Chondrocyte (in vitro differentiated cells): ENCODE results near the gene TMPRSS4. TPM values are rescaled to one million over a fixed set of nuclear protein-coding genes. Genes with fewer than 3 reads are reported as not detected.

Experiments
- DNase-seq: peaks from one replicate; pipeline ENCODE4 v3.0.0; 2021; ENCODE audit warnings: mixed read lengths, low spot score
- H3K27ac Mint-ChIP-seq: one replicate; pipeline ENCODE4 v1.8.0; 2021; ENCODE audit warnings: mild to moderate bottlenecking, moderate library complexity, mixed read lengths; ENCODE audit not compliant: unreplicated experiment
- H3K27me3 Mint-ChIP-seq: 2 replicates; pipeline ENCODE4 v1.8.0; 2021; ENCODE audit warnings: low read depth, mixed read lengths
- H3K36me3 Mint-ChIP-seq: 2 replicates; pipeline ENCODE4 v1.8.0; 2021; ENCODE audit warnings: low read depth, mixed read lengths
- H3K4me1 Mint-ChIP-seq: 2 replicates; pipeline ENCODE4 v1.8.0; 2021; ENCODE audit warnings: low read depth, mild to moderate bottlenecking, mixed read lengths
- H3K4me3 Mint-ChIP-seq: one replicate; pipeline ENCODE4 v1.8.0; 2021; ENCODE audit warnings: mild to moderate bottlenecking, moderate library complexity, mixed read lengths; ENCODE audit not compliant: unreplicated experiment
- H3K9me3 Mint-ChIP-seq: 2 replicates; pipeline ENCODE4 v1.8.0; 2021; ENCODE audit warnings: low read depth, mixed read lengths
- total RNA-seq: library from RNA; stranded (reverse); gene quantifications from 3 replicates; pipeline ENCODE4 v1.2.1, GENCODE V29; 2021
- TF ChIP-seq, protein P1 (sequence below): fragments of 200-600 bp; sonication (generic); IDR thresholded peaks from 2 replicates; pipeline ENCODE4 v1.5.0; 2021; ENCODE audit warnings: antibody characterized with exemption, mild to moderate bottlenecking, moderate library complexity

TMPRSS4 gene
- total RNA-seq, 1 donor from 2014 or later, result not detected

DNA sequence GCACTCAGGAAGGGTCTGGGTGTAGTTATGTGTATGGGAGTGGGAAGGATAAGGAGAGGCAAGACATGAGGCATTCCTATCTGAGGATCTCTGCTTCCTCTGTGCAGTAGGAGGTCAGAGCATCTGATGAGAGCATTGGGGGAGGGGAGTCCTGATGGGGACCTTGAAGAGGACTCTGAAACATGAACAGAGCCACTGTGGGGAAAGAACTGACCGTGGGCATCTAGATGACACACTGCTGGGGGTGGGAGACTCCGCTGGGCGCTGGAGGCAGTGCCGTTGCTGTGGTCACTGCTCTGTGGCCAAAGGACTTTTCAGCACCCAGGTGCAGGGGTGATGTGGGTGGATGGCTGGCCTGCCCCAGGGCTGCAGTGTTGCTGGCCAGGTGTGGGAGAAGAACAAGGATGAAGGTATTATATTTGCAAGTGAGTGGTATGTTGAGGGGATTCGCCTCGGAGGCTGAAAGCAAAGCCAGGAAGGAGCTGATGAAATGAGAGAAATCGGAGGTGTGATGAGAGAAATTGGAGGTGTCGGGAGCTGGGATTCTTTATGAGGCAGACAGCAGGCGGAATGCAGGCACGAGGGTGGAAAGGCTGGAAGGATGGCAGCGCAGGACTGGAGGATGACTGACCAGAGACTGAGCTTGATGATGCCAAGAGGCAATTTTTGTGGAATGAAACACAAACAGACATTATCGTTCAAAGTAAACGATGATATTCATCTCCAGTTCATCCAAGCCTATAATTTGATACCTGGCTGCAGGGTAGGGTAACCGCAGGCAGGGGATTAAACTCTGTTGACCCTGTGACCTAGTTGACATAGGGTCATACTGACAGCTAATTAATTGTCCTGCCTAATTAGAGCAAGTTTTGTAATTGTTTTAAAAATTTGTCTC lies 19.4 kb upstream of the TMPRSS4 start:
- no peaks in the 10 kb centered on the region for H3K9me3 Mint-ChIP-seq
- peaks cover 23% of the 10 kb centered on the region for H3K27me3 Mint-ChIP-seq
- TF ChIP-seq, protein P1, sequence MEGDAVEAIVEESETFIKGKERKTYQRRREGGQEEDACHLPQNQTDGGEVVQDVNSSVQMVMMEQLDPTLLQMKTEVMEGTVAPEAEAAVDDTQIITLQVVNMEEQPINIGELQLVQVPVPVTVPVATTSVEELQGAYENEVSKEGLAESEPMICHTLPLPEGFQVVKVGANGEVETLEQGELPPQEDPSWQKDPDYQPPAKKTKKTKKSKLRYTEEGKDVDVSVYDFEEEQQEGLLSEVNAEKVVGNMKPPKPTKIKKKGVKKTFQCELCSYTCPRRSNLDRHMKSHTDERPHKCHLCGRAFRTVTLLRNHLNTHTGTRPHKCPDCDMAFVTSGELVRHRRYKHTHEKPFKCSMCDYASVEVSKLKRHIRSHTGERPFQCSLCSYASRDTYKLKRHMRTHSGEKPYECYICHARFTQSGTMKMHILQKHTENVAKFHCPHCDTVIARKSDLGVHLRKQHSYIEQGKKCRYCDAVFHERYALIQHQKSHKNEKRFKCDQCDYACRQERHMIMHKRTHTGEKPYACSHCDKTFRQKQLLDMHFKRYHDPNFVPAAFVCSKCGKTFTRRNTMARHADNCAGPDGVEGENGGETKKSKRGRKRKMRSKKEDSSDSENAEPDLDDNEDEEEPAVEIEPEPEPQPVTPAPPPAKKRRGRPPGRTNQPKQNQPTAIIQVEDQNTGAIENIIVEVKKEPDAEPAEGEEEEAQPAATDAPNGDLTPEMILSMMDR, result no peak
- no peaks in the 10 kb centered on the region for H3K4me1 Mint-ChIP-seq
- no peak for DNase-seq
- no peak overlapping the region for H3K4me3 Mint-ChIP-seq
- peak overlapping the region; percentile 11 for H3K27ac Mint-ChIP-seq
- no peaks in the 10 kb centered on the region for H3K36me3 Mint-ChIP-seq

DNA sequence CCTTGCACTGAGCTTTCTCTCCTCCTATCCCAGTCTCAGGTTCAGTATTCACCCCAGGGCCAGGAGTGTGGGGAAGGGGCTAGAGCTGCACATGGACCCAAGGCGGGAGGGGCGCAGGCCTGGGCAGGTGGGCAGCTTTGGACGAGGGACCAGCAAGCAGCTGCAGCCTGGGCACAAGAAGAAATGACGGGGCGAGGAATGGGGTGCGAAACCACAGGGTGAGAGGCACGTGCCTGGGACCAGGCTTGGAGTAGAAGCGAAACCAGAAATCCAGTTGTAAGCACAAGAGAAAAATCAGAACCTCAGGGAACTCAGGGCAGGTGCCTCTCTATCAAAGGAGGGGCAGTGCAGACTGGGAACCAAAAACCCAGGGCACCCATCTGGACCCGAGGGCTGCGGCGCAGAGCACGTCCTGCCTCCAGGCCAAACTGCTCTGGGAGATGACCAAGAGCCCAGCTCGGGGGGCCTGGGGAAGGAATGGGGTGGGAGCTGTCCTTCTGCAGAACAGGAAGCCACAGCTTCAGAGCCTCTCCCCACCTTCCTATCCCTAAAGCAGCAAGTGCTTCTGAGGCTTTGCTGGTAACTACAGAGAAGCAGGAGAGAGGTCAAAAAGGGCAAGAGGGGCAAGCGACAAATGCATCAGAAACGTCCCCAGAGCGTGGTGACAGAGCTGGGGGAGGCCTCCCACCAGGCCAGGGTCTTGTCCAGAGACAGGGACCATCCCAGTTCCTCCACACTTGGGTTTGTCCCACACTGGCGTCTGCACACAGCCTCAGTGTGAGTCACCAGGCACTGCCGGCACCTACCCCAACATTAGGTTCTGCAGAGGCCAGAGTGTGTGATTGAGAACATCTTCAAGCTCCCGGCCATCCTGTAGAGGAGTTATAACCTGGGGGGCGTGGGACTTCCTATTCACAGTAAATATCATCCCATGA lies 18.3 kb upstream of the TMPRSS4 start:
- Mint-ChIP-seq H3K9me3 (no peaks in the 10 kb centered on the region), H3K27ac (no peak overlapping the region), H3K27me3 (peaks cover 26% of the 10 kb centered on the region), H3K4me1 (no peaks in the 10 kb centered on the region), H3K36me3 (no peaks in the 10 kb centered on the region), H3K4me3 (no peak overlapping the region)
- DNase-seq, result no peak
- TF ChIP-seq, protein P1, result no peak

DNA sequence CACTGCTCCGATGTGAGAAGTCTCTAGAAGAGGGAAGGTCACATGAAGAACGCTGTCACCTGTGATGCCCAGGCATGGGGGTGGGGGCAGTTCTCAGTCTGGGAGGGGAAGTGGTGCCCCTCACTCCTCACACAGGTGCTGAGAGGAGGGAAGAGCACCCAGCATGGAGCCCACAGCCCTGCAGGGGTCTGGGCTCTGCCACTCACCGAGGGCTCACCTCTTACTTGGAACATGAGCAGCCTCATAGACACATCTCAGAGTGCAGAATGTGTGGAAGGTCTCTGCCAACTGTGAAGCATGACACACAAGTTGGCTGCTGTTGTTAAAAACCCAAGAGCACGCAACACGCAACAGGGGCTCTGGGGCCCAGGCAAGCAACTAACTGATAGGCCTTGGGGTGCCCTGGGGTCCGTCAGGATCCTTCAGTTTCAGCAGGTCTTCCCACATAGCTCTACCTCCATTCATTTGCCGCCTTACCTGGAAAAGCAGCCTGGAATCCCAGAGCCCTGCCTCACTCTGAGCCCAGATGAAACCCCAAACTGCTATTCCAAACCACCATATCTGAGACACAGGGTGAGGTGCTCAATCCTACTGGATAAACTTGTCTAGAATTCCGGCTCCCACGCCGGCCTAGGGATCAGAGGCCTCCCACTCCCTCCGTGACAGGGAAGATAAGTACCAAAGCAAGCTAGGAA lies 17.5 kb upstream of the TMPRSS4 start:
- Mint-ChIP-seq H3K36me3 (no peaks in the 10 kb centered on the region), H3K4me3 (no peak overlapping the region), H3K9me3 (no peaks in the 10 kb centered on the region), H3K27me3 (peaks cover 31% of the 10 kb centered on the region), H3K27ac (no peak overlapping the region), H3K4me1 (no peaks in the 10 kb centered on the region)
- TF ChIP-seq, protein P1, result no peak
- no peak for DNase-seq

DNA sequence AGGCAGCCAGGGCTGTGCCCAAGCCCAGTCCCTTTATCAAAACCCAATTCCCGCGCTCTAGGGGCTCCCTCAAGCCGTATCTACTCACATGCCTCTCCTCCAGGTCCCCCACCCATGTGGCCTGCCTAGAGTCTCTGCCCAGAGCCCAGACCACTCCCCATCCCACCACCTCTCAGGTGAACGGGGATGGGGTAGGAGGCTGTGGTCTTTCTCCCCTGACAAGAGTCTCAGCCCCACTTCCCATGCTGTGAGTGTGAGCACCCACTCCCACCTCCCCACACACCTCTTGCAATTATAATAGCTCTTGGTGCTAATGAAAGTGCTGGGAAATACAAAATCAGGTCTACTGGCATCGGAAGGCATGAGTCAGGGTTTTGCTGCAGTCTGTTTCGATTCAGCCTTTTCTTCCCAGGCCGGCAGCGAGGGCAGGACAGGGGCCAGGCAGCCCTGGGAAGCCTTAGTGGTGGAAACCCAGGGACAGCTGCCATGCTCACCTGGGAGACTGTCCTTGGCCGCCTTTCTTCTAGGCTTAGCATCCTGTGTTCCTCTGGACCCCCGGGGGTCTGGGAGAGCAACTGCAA lies 16.7 kb upstream of the TMPRSS4 start:
- no peaks in the 10 kb centered on the region for H3K4me1 Mint-ChIP-seq
- no peak overlapping the region for H3K4me3 Mint-ChIP-seq
- TF ChIP-seq, protein P1, result no peak
- H3K36me3 Mint-ChIP-seq, result no peaks in the 10 kb centered on the region
- H3K27me3 Mint-ChIP-seq, result peaks cover 31% of the 10 kb centered on the region
- DNase-seq, result no peak
- no peak overlapping the region for H3K27ac Mint-ChIP-seq
- no peaks in the 10 kb centered on the region for H3K9me3 Mint-ChIP-seq
